Thymus (tissue), 14 donors: ENCODE results near the gene DEFB132. TPM values are rescaled to one million over a fixed set of nuclear protein-coding genes. Genes with fewer than 3 reads are reported as not detected.

Source experiments
- DNase-seq, 9 donors: peaks; one replicate each; pipeline ENCODE4 v3.0.0-alpha.2; 2013; ENCODE audit warnings: low spot score in 9 of 9, low read depth in 6 of 9, missing footprints in 1 of 9
- H3K27ac ChIP-seq, 2 donors: one replicate each; pipeline ENCODE4 v1.5.1; 2013; ENCODE audit warnings: control low read depth in 1 of 2, low read depth in 1 of 2, low read length in 1 of 2, mild to moderate bottlenecking in 1 of 2, moderate library complexity in 1 of 2
- H3K27me3 ChIP-seq, 2 donors: one replicate each; pipeline ENCODE4 v1.5.1; 2013; ENCODE audit warnings: low read length in 1 of 2; ENCODE audit not compliant: control insufficient read depth in 2 of 2, insufficient read depth in 1 of 2
- H3K36me3 ChIP-seq, 2 donors: one replicate each; pipeline ENCODE4 v1.5.1; 2013; ENCODE audit warnings: low read length in 1 of 2, mild to moderate bottlenecking in 1 of 2, moderate library complexity in 1 of 2; ENCODE audit not compliant: control insufficient read depth in 2 of 2, insufficient read depth in 2 of 2
- H3K4me1 ChIP-seq, 2 donors: one replicate each; pipeline ENCODE4 v1.5.1; 2013; ENCODE audit warnings: low read length in 2 of 2; ENCODE audit not compliant: control insufficient read depth in 2 of 2, insufficient read depth in 2 of 2
- H3K4me3 ChIP-seq, 2 donors: one replicate each; pipeline ENCODE4 v1.5.1; 2013; ENCODE audit warnings: low read length in 2 of 2, control low read depth in 1 of 2, mild to moderate bottlenecking in 1 of 2
- H3K9me3 ChIP-seq, 2 donors: one replicate each; pipeline ENCODE4 v1.5.1; 2013; ENCODE audit warnings: low read length in 1 of 2, mild to moderate bottlenecking in 1 of 2; ENCODE audit not compliant: control insufficient read depth in 2 of 2, insufficient read depth in 1 of 2
- WGBS: extraction: QIAGEN DNeasy Blood & Tissue Kit; methylation state at CpG from one replicate; pipeline ENCODE4 v1.1.7; 2013; 5-methylcytosine and 5-hydroxymethylcytosine counted together
- long read RNA-seq, 10 donors: transcript quantifications; one replicate each; lab custom pipeline, GENCODE V29; 2026
- polyA plus RNA-seq: library from polyadenylated mRNA; stranded (reverse); fragments of 200-250 nt; gene quantifications from one replicate; pipeline ENCODE4 v1.2.3, GENCODE V29; 2013
- total RNA-seq: library from RNA; stranded (reverse); fragments of 120-200 nt; gene quantifications from one replicate; pipeline ENCODE4 v1.2.4, GENCODE V29; 2013
- donor health status: healthy.

The DEFB132 gene
- total RNA-seq (not detected), polyA plus RNA-seq (0.07 TPM)
- long read RNA-seq, donor 1 = 0 reads
- long read RNA-seq, donor 2 = 0 reads
- long read RNA-seq, donor 3 = 0 reads
- long read RNA-seq, donor 4 = 0 reads
- long read RNA-seq, donor 5 = 0 reads
- long read RNA-seq, donor 6 = 0 reads
- long read RNA-seq, donor 7 = 0 reads
- long read RNA-seq, donor 8 = 0 reads
- long read RNA-seq, donor 9, partial matches to known transcripts = 7 of 7 reads
- long read RNA-seq, donor 9, other reads (novel, unspliced or antisense) = 0 of 7 reads
- long read RNA-seq, donor 10 = 0 reads

GRCh38 chr20:257419-257818, at the start of gene DEFB132:
Gene DEFB132, plus strand, starts transcription at chr20:257724. Its CDS starts 55 bp downstream, at chr20:257779.
- no peaks in the 10 kb centered on the region for H3K27me3 ChIP-seq
- H3K9me3 ChIP-seq = no peaks in the 10 kb centered on the region
- 96% methylated on average over 7 of the region's 7 CpGs for WGBS
- H3K4me3 ChIP-seq = no peak within 1 kb of the TSS
- no peaks in the 10 kb centered on the region for H3K4me1 ChIP-seq
- no peaks in the 10 kb centered on the region for H3K36me3 ChIP-seq
- no peak for DNase-seq
- no peak within 1 kb of the TSS for H3K27ac ChIP-seq

- Histone ChIP-seq H3K36me3 (no peaks in the 10 kb centered on the region), H3K4me1 (no peaks in the 10 kb centered on the region), H3K27me3 (peaks cover 0 to 2% of the 10 kb centered on the region in 2 donors), H3K27ac (no peak overlapping the region), H3K4me3 (no peak overlapping the region), H3K9me3 (no peaks in the 10 kb centered on the region)
- DNase-seq = peak in 8 of 9 donors; percentile 9 to 59 (median 24)
- WGBS = 42% methylated on average over 5 of the region's 5 CpGs
Measured at GRCh38 chr20:208942-209566, 48.5 kb upstream of the DEFB132 start.

GRCh38 chr20:210809-211502, 46.6 kb upstream of the DEFB132 start:
- no peak for DNase-seq
- Histone ChIP-seq H3K27ac (no peak overlapping the region), H3K27me3 (peaks cover 0 to 2% of the 10 kb centered on the region in 2 donors), H3K36me3 (no peaks in the 10 kb centered on the region), H3K4me3 (no peak overlapping the region), H3K4me1 (no peaks in the 10 kb centered on the region), H3K9me3 (no peaks in the 10 kb centered on the region)
- 82% methylated on average over 7 of the region's 7 CpGs for WGBS

GRCh38 chr20:214383-214782, 43.1 kb upstream of the DEFB132 start:
- DNase-seq = no peak
- WGBS = 96% methylated on average over 2 of the region's 2 CpGs
- Histone ChIP-seq H3K36me3 (no peaks in the 10 kb centered on the region), H3K27ac (no peak overlapping the region), H3K4me3 (no peak overlapping the region), H3K27me3 (peaks cover 0 to 2% of the 10 kb centered on the region in 2 donors), H3K4me1 (no peaks in the 10 kb centered on the region), H3K9me3 (no peaks in the 10 kb centered on the region)

GRCh38 chr20:215796-216195, 41.7 kb upstream of the DEFB132 start:
- no peaks in the 10 kb centered on the region for H3K36me3 ChIP-seq
- no peak overlapping the region for H3K4me3 ChIP-seq
- no peaks in the 10 kb centered on the region for H3K4me1 ChIP-seq
- peaks cover 0 to 1% of the 10 kb centered on the region in 2 donors for H3K27me3 ChIP-seq
- no peak for DNase-seq
- H3K9me3 ChIP-seq = no peaks in the 10 kb centered on the region
- H3K27ac ChIP-seq = no peak overlapping the region
- WGBS = 95% methylated on average over 1 of the region's 1 CpG

GRCh38 chr20:217266-217665, 40.3 kb upstream of the DEFB132 start:
- WGBS = 95% methylated on average over 1 of the region's 1 CpG
- no peak for DNase-seq
- Histone ChIP-seq H3K9me3 (no peaks in the 10 kb centered on the region), H3K27ac (no peak overlapping the region), H3K27me3 (no peaks in the 10 kb centered on the region), H3K36me3 (no peaks in the 10 kb centered on the region), H3K4me1 (no peaks in the 10 kb centered on the region), H3K4me3 (no peak overlapping the region)

- WGBS = 2% methylated on average over 1 of the region's 1 CpG
- peak in 1 of 9 donors; percentile 10 for DNase-seq
- no peak overlapping the region for H3K4me3 ChIP-seq
Measured at GRCh38 chr20:219290-220115, 38.0 kb upstream of the DEFB132 start.

GRCh38 chr20:221258-221830, 36.2 kb upstream of the DEFB132 start:
- H3K4me3 ChIP-seq = no peak overlapping the region
- H3K4me1 ChIP-seq = no peaks in the 10 kb centered on the region
- 70% methylated on average over 1 of the region's 1 CpG for WGBS
- H3K36me3 ChIP-seq = no peaks in the 10 kb centered on the region
- no peaks in the 10 kb centered on the region for H3K9me3 ChIP-seq
- no peak overlapping the region for H3K27ac ChIP-seq
- H3K27me3 ChIP-seq = no peaks in the 10 kb centered on the region
- DNase-seq = no peak

More at GRCh38 chr20:219290-220115, 38.0 kb upstream of the DEFB132 start:
- Histone ChIP-seq H3K4me1 (no peaks in the 10 kb centered on the region), H3K9me3 (no peaks in the 10 kb centered on the region), H3K27me3 (no peaks in the 10 kb centered on the region), H3K36me3 (no peaks in the 10 kb centered on the region), H3K27ac (no peak overlapping the region)
